Measurements from ENCODE around the gene OLFM2.

OLFM2 gene

DNA sequence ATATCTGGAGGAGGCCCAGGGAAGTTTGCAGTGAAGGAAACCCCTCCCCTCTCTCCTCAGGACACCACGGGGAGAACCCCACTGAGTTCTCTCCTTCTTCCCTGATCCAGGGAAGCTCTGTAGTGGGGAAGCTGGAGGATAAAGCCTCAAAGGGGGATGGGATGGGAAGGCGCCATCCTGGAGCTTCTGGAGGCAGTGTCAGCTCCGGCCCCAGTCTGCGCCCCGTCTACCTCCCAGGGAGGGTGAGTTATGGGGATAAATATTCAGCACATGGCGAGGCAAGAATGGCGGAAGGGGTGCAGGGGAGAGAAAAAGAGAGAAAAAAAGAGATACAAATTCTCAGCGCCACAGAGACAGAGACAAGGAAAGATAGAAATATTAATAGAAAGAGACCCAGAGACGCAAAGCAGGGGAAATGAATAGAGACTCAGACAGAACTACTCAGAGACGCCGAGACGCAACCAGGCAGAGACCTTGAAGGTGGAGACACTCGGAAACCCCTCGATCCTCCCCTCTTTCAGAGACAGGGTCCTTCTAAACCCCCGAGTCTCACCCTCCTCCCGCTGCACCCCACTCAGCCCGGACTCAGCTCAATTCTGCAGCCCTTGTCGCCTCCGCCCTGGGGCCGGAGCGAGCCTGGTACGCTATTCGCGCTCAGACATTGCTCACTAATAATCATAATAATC, 23.6 kb downstream of the OLFM2 start:
- DNase-seq (ENCODE audit: low read depth) = no peak
- H3K4me3 ChIP-seq (ENCODE audit: low read depth, low read length) = no peak overlapping the region

DNA sequence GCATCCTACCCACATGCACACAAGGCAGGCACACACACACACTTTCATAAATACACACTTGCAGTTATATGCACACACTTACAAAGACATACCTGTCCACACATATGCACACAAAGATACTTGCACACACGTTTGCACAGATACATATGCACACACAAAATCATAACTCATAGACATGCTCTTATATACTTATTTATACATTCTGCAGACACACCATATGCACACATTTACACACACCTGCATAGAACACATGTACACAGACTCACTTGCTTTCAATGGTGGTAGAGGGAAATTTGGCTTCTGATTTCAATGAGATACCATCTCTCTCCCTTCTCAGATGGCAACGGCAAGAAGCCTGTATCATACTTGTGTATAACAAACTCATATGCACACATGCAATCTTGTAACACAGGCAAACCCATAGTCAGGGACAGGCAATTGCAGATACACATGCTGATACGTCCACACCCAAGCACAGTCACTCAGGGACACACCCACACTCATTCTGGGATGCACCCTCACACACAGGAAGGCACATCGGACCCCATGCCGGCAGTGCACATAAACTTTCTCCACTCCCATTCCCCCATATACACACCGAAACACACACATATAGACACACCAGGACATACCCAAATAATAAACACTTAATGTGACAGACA, 24.7 kb downstream of the OLFM2 start:
- DNase-seq (ENCODE audit: low read depth) = no peak

DNA sequence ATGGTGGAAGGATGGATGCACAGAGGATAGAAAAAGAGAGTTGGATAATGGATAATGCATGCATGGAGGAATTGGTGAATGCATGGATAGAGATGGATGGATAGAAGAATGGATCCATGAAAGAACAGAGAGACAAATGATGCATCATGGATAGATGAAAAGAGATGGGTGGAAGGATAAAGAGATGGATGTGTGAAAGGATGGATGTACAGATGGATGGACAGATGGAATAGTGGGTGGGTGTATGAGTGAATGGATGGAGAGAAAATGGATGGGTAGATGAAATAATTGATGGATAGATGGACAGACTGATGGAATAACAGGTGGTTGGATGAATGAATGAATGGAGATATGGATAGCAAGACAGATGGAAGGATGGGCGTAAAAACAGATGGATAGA, 25.7 kb downstream of the OLFM2 start:
- no peak overlapping the region for H3K4me3 ChIP-seq (ENCODE audit: low read depth, low read length)
- DNase-seq (ENCODE audit: low read depth) = no peak

More for the DNA sequence above, 24.7 kb downstream of the OLFM2 start:
- no peak overlapping the region for H3K4me3 ChIP-seq (ENCODE audit: low read depth, low read length)

DNA sequence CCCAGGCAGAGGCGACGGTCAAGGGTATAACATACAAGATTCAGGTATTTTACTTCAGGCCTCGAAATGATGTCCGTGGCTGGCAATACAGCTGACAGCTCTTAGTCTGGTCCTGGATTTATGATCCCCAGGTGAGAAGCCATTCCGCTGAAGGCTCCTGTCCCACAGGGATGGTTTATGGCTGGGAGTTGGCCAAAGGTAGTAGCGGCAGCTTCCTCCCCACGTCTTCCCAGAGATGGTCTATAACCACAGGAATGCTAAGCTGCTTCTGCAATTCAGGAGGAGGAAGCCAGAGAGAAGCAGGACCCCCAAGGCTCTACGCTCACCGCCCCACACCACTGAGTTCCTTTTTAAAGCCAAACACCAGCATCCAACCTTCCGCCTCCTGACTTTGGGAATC, 27.1 kb downstream of the OLFM2 start:
- H3K4me3 ChIP-seq (ENCODE audit: low read depth, low read length) = no peak overlapping the region
- no peak for DNase-seq (ENCODE audit: low read depth)

DNA sequence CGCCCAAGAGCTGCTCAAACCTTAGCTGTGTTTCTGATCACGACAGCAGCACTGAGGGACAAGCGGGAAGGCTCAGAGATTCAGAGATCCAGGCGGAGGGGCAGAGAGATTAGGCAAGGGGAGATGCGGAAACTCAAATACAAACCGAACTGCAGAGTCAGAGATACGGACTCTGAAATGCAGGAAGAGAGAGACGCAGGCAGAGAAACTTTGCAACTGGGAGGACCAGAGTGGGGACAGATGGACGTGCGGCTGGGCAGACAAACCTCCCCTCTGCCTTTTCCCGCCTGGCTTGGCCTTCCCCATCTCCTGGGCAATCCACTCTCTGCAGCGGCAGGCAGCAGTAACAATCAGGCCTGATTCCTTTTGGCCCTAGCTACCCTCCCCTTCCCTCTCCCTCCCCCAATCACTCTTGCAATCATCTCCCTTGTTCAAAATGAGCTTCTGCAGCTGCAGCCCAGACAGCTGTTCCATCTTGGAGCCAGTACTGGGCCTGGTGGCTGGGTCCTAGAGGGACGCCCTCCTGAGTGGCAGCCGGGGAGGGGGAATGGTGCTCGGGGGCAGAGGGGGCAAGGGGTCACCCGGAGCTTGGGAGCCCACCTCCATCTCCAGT, 29.7 kb downstream of the OLFM2 start:
- DNase-seq (ENCODE audit: low read depth) = no peak
- H3K4me3 ChIP-seq (ENCODE audit: low read depth, low read length) = no peak overlapping the region

- no peak for DNase-seq (ENCODE audit: low read depth)
- no peak overlapping the region for H3K4me3 ChIP-seq (ENCODE audit: low read depth, low read length)
These were observed 33.0 kb downstream of the OLFM2 start for GRCh38 chr19:9903336-9903735.

GRCh38 chr19:9901642-9902041, 34.7 kb downstream of the OLFM2 start:
- DNase-seq (ENCODE audit: low read depth) = no peak
- no peak overlapping the region for H3K4me3 ChIP-seq (ENCODE audit: low read depth, low read length)

- no peak overlapping the region for H3K4me3 ChIP-seq (ENCODE audit: low read depth, low read length)
- no peak for DNase-seq (ENCODE audit: low read depth)
These were observed 35.3 kb downstream of the OLFM2 start for GRCh38 chr19:9901020-9901419.

DNA sequence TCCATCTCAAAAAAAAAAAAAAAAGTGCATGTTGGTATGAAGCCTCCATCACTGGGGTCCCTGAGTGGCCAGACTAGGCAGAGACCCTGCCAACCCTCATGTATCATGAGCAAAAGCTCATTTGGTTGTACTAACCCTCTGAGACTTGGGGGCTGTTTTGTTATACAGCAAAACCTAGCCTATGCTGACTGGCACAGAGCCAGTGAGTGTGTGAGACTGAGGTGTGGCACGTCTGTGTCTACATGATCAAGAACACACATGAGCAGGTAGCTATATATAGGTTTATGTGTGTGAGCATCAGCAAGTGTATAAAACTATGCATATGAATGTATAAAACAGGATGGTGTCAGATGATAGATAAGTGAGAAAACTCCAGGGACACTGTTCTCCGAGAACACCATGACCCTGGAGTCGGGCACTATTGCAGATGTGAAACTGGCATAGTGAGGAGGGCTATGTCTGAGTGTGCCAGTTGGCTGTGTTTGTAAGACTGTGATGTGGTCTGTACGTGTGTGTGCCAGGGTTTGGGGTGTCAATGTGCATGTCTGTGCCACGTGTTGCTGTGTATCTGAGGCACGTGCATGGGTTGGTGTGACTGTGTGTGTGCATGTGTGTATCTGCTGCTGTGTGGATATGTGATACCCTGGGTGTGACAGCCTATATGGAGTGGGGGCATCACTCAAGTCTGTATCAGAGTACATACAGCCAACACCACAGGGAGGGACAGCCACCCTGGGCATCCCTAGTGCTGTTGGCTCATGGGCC, 44.5 kb downstream of the OLFM2 start:
- DNase-seq (ENCODE audit: low read depth) = no peak
- no peak overlapping the region for H3K4me3 ChIP-seq (ENCODE audit: low read depth, low read length)

DNA sequence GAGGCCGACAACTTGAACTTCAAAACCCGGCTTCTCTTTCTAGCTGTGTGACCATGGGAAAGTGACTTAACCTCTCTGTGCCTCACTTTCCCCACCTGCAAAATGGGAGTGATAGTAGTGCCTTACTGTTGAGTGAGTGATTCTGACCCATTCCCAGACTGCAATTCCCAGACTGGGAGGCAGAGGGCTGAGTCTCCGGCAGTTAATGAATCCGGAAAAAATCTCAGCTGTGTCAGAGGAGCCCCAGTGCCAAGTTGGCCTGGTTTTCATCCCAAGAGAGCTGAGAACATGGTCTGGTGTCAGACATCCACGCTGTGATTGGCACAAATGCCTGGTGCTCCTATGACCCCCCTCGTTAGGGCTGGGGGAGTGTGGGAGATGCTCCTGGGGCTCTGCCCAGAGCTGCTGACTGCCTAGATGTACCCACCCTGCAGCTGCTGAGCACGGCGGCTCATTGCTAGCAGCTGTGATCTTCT, 51.2 kb downstream of the OLFM2 start:
- H3K4me3 ChIP-seq (ENCODE audit: low read depth, low read length) = no peak overlapping the region
- DNase-seq (ENCODE audit: low read depth) = peak; percentile 33

DNA sequence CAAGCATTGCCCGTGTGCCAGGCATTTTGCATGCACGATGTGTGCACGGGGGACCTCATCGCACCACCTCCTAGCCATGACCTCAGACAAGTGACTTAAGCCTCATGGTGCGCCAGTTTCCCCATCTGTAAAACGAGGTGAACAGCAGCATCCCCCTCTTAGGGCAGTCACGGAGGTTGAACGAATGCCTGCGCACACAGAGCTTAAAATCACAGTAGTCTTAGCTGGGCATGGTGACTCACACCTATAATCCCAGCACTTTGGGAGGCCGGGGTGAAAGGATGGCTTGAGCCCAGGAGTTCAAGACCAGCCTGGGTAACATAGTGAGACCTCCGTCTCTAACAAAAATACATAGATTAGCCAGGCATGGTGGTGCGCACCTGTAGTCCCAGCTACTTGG, 52.6 kb downstream of the OLFM2 start:
- no peak for DNase-seq (ENCODE audit: low read depth)
- H3K4me3 ChIP-seq (ENCODE audit: low read depth, low read length) = no peak overlapping the region

- no peak for DNase-seq (ENCODE audit: low read depth)
- H3K4me3 ChIP-seq (ENCODE audit: low read depth, low read length) = no peak overlapping the region
These were observed 53.0 kb downstream of the OLFM2 start for GRCh38 chr19:9883231-9883758.

DNA sequence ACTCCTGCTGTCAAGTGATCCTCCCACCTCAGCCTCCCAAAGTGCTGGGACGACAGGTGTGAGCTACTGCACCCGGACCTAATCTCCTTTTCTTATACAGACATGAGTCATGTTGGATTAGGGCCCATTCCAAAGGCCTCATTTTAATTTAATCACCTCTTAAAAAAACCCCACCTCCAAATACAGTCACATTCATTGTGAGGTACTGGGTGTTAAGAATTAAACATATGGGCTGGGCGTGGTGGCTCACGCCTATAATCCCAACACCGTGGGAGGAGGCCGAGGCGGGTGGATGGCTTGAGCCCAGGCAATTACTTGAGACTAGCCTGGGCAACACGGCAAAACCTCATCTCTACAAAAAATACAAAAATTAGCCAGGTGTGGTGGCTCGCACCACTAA, 54.6 kb downstream of the OLFM2 start:
- no peak for DNase-seq (ENCODE audit: low read depth)
- no peak overlapping the region for H3K4me3 ChIP-seq (ENCODE audit: low read depth, low read length)

- no peak for DNase-seq (ENCODE audit: low read depth)
- no peak overlapping the region for H3K4me3 ChIP-seq (ENCODE audit: low read depth, low read length)
These were observed 57.7 kb downstream of the OLFM2 start for GRCh38 chr19:9878511-9879196.

GRCh38 chr19:9877780-9878510, 58.4 kb downstream of the OLFM2 start:
- H3K4me3 ChIP-seq (ENCODE audit: low read depth, low read length) = no peak overlapping the region
- peak; percentile 3 for DNase-seq (ENCODE audit: low read depth)

DNA sequence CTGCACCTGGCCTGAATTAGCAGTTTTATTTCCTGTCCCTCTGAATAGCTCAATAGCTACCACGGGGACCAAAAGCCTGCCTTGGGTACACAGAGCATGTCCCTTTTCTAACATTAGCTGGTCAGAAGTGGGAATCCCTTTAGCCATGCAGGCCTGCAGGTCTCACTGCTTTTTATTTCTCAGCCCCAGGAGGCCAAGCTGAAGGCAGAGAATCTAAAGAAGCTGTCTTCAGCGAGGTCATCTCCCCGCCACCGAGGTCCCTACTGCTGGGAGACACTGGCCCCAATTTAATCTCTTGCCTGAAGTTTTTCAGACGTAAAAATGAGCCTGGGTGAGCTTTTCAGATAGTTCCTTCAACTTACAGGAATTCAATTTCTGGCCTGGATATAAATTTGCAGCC, 60.5 kb downstream of the OLFM2 start:
- DNase-seq (ENCODE audit: low read depth) = no peak
- H3K4me3 ChIP-seq (ENCODE audit: low read depth, low read length) = no peak overlapping the region

DNA sequence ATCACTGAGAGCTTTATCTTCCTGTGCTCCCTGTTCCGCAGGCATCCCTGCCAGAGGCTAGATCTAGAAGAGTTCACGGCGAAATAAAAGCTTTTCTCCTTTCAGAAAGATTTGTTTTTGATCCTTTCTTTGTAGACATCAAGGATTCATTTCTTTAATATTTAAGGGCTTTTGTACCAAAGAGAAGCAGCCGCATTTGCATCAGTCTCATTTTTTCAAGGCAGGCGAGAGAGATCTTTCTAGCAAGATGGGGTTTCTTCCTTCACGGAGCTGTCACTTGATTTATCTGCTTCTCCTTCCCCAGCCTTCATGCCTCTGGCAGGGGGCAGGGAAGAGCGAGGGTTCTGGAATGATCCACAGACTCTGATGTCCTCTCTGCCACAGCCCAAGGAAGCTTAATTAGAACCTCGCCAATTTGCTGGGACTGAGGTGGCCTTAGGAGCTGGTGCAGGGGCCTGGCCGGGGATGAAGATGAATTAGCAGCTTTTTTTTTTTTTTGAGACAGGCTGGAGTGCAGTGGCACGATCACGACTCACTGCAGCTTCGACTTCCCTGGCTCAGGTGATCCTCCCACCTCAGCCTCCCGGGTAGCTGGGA, 61.2 kb downstream of the OLFM2 start:
- no peak for DNase-seq (ENCODE audit: low read depth)
- no peak overlapping the region for H3K4me3 ChIP-seq (ENCODE audit: low read depth, low read length)

- no peak for DNase-seq (ENCODE audit: low read depth)
These were observed 63.6 kb downstream of the OLFM2 start for GRCh38 chr19:9872618-9873242.

More at GRCh38 chr19:9872618-9873242, 63.6 kb downstream of the OLFM2 start:
- no peak overlapping the region for H3K4me3 ChIP-seq (ENCODE audit: low read depth, low read length)

Measured in skeletal muscle cell (primary cell).